Kidney epithelial cell (primary cell): ENCODE results near the gene FAM107B. TPM values are rescaled to one million over a fixed set of nuclear protein-coding genes. Genes with fewer than 3 reads are reported as not detected.
"Not testable (repeated sequence)": the region's sequence is repeated elsewhere in the genome, so short reads cannot be mapped to it uniquely, and the experiment has no call there.

Source experiments
- DNase-seq: peaks from one replicate; pipeline ENCODE4 v3.0.0-alpha.2; 2010; ENCODE audit warnings: low read depth
- H3K27me3 ChIP-seq: 2 replicates; pipeline ENCODE4 v1.6.0; 2011; ENCODE audit warnings: low read length; ENCODE audit not compliant: control insufficient read depth, insufficient read depth
- H3K36me3 ChIP-seq: 2 replicates; pipeline ENCODE4 v1.5.1; 2011; ENCODE audit warnings: low read length; ENCODE audit not compliant: control insufficient read depth, insufficient read depth
- H3K4me3 ChIP-seq: 2 replicates; pipeline ENCODE4 v1.5.1; 2011; ENCODE audit warnings: low read depth, mild to moderate bottlenecking, control low read depth, low read length
- CTCF ChIP-seq: IDR thresholded peaks from 2 replicates; pipeline ENCODE4 v1.5.1; 2011; ENCODE audit warnings: mild to moderate bottlenecking, moderate library complexity, low read length, control low read depth, inconsistent platforms; ENCODE audit not compliant: insufficient read depth, poor library complexity, severe bottlenecking
- total RNA-seq: library from RNA; depleted of rRNA; stranded (reverse); fragments of >200 nt; gene quantifications from 2 replicates; pipeline ENCODE4 v1.2.3, GENCODE V29; 2015

FAM107B gene
- total RNA-seq, 1 donor from 2014 or later, result 33.5 TPM

GRCh38 chr10:14692344-14693076, 82.2 kb downstream of the FAM107B start:
- no peaks in the 10 kb centered on the region for H3K36me3 ChIP-seq
- H3K27me3 ChIP-seq, result no peaks in the 10 kb centered on the region
- no peak for TF ChIP-seq CTCF
- no peak overlapping the region for H3K4me3 ChIP-seq
- DNase-seq, result no peak

GRCh38 chr10:14691359-14691758, 83.3 kb downstream of the FAM107B start:
- TF ChIP-seq CTCF, result no peak
- Histone ChIP-seq H3K4me3 (no peak overlapping the region), H3K36me3 (no peaks in the 10 kb centered on the region), H3K27me3 (no peaks in the 10 kb centered on the region)
- no peak for DNase-seq

- DNase-seq, result no peak
- Histone ChIP-seq H3K27me3 (no peaks in the 10 kb centered on the region), H3K4me3 (no peak overlapping the region), H3K36me3 (no peaks in the 10 kb centered on the region)
- no peak for TF ChIP-seq CTCF
Measured at GRCh38 chr10:14688606-14689005, 86.1 kb downstream of the FAM107B start.

GRCh38 chr10:14688189-14688588, 86.5 kb downstream of the FAM107B start:
- H3K27me3 ChIP-seq, H3K36me3 ChIP-seq, DNase-seq, H3K4me3 ChIP-seq: not testable (repeated sequence)

- DNase-seq, result no peak
- H3K4me3 ChIP-seq, result no peak overlapping the region
- no peak for TF ChIP-seq CTCF
- H3K36me3 ChIP-seq, result no peaks in the 10 kb centered on the region
- H3K27me3 ChIP-seq, result no peaks in the 10 kb centered on the region
Measured at GRCh38 chr10:14687340-14687739, 87.4 kb downstream of the FAM107B start.

- Histone ChIP-seq H3K27me3 (no peaks in the 10 kb centered on the region), H3K4me3 (no peak overlapping the region), H3K36me3 (no peaks in the 10 kb centered on the region)
- DNase-seq, result no peak
- TF ChIP-seq CTCF, result no peak
Measured at GRCh38 chr10:14686356-14686755, 88.3 kb downstream of the FAM107B start.
